Suprapubic skin (tissue), 4 donors: Measurements from ENCODE around the gene UBR3. TPM values are rescaled to one million over a fixed set of nuclear protein-coding genes. Genes with fewer than 3 reads are reported as not detected.
A peak's percentile ranks its signal among the peaks of the same experiment; 100 is the strongest.

Experiments used
- DNase-seq, 2 donors: peaks; one replicate each; pipeline ENCODE4 v3.0.0-alpha.2; 2019; ENCODE audit warnings: low spot score in 2 of 2
- H3K27ac ChIP-seq: fragments of 200-600 bp; sonication (generic); one replicate; pipeline ENCODE4 v1.5.1; 2019
- H3K27me3 ChIP-seq: fragments of 200-600 bp; sonication (generic); one replicate; pipeline ENCODE4 v1.5.1; 2019
- H3K36me3 ChIP-seq: fragments of 200-600 bp; sonication (generic); one replicate; pipeline ENCODE4 v1.5.1; 2019
- H3K4me1 ChIP-seq: fragments of 200-600 bp; sonication (generic); one replicate; pipeline ENCODE4 v1.5.1; 2019
- H3K4me3 ChIP-seq: fragments of 200-600 bp; sonication (generic); one replicate; pipeline ENCODE4 v1.5.1; 2019; ENCODE audit warnings: mild to moderate bottlenecking
- H3K9me3 ChIP-seq: fragments of 200-600 bp; sonication (generic); one replicate; pipeline ENCODE4 v1.5.1; 2019
- CTCF ChIP-seq, 2 donors: fragments of 200-600 bp in 1 of 2; fragments of 450-650 bp in 1 of 2; sonication (generic) in 1 of 2; IDR thresholded peaks; one replicate each; pipeline ENCODE4 v1.5.1; 2016 to 2019; ENCODE audit warnings: antibody characterized with exemption in 2 of 2, mild to moderate bottlenecking in 1 of 2, moderate library complexity in 1 of 2
- EP300 ChIP-seq: sonication (generic); formaldehyde crosslinking; IDR thresholded peaks from one replicate; pipeline ENCODE4 v1.6.1; 2017; ENCODE audit warnings: antibody characterized with exemption
- POLR2A ChIP-seq, 2 donors: fragments of 450-650 bp; IDR thresholded peaks; one replicate each; pipeline ENCODE4 v1.6.1; 2017; ENCODE audit warnings: antibody characterized with exemption in 2 of 2, mild to moderate bottlenecking in 2 of 2, moderate library complexity in 2 of 2
- POLR2AphosphoS5 ChIP-seq, 3 donors: sonication (generic); formaldehyde crosslinking; IDR thresholded peaks; one replicate each; pipeline ENCODE4 v1.6.1; 2017; ENCODE audit warnings: antibody characterized with exemption in 3 of 3
- WGBS: methylation state at CpG from one replicate; pipeline ENCODE4 v1.1.5; 2018; 5-methylcytosine and 5-hydroxymethylcytosine counted together
- total RNA-seq, 4 donors: library from RNA; depleted of rRNA; stranded (reverse); fragments of >200 nt; gene quantifications; one replicate each; pipeline ENCODE4 v1.1.0, GENCODE V29; 2016

UBR3 gene
- total RNA-seq, 4 donors from 2014 or later = 41.9 to 140 (median 60.4) TPM

GRCh38 chr2:169824373-169825333 lies 2.6 kb upstream of the UBR3 start, which contains the start of gene METTL5:
METTL5 (minus strand) TSS chr2:169824905; CDS start chr2:169824597, 308 bp downstream.
- Histone ChIP-seq H3K4me1 (peaks cover 44% of the 10 kb centered on the region), H3K9me3 (no peaks in the 10 kb centered on the region), H3K4me3 (peak within 1 kb of the TSS; percentile 87), H3K27me3 (no peaks in the 10 kb centered on the region), H3K36me3 (peaks cover 6% of the 10 kb centered on the region), H3K27ac (peak within 1 kb of the TSS; percentile 85)
- peak in 1 of 2 donors; percentile 35 for TF ChIP-seq POLR2A (IDR thresholded peaks at IDR 0.05)
- no peak for TF ChIP-seq POLR2AphosphoS5 (IDR thresholded peaks at IDR 0.05)
- TF ChIP-seq CTCF (IDR thresholded peaks at IDR 0.05) = peak; percentile 78 to 99
- TF ChIP-seq EP300 = no peak
- 1% methylated on average over 50 of the region's 61 CpGs for WGBS
- peak; percentile 83 to 88 for DNase-seq

- 1% methylated on average over 13 of the region's 13 CpGs for WGBS
- H3K9me3 ChIP-seq = no peaks in the 10 kb centered on the region
- no peaks in the 10 kb centered on the region for H3K27me3 ChIP-seq
- H3K36me3 ChIP-seq = no peaks in the 10 kb centered on the region
- H3K4me1 ChIP-seq = peaks cover 54% of the 10 kb centered on the region
- DNase-seq = peak in 1 of 2 donors; percentile 65
- H3K4me3 ChIP-seq = peak overlapping the region; percentile 95
- H3K27ac ChIP-seq = peak overlapping the region; percentile 94
- TF ChIP-seq POLR2A (IDR thresholded peaks at IDR 0.05) (no peak), CTCF (IDR thresholded peaks at IDR 0.05) (no peak), POLR2AphosphoS5 (IDR thresholded peaks at IDR 0.05) (no peak), EP300 (no peak)
These were observed 1.0 kb downstream of the UBR3 start for GRCh38 chr2:169828141-169828811.

- Histone ChIP-seq H3K4me3 (no peak overlapping the region), H3K36me3 (no peaks in the 10 kb centered on the region), H3K9me3 (no peaks in the 10 kb centered on the region), H3K27ac (no peak overlapping the region), H3K4me1 (peaks cover 30% of the 10 kb centered on the region), H3K27me3 (no peaks in the 10 kb centered on the region)
- WGBS = 76% methylated on average over 1 of the region's 1 CpG
- TF ChIP-seq CTCF (IDR thresholded peaks at IDR 0.05) = no peak
- TF ChIP-seq POLR2A (IDR thresholded peaks at IDR 0.05) = no peak
- TF ChIP-seq EP300 = no peak
- no peak for TF ChIP-seq POLR2AphosphoS5 (IDR thresholded peaks at IDR 0.05)
- DNase-seq = no peak
These were observed 7.1 kb downstream of the UBR3 start for GRCh38 chr2:169834401-169834800.

- no peak for TF ChIP-seq CTCF (IDR thresholded peaks at IDR 0.05)
- TF ChIP-seq EP300 = no peak
- TF ChIP-seq POLR2A (IDR thresholded peaks at IDR 0.05) = no peak
- no peak for TF ChIP-seq POLR2AphosphoS5 (IDR thresholded peaks at IDR 0.05)
- no peaks in the 10 kb centered on the region for H3K9me3 ChIP-seq
- no peaks in the 10 kb centered on the region for H3K36me3 ChIP-seq
- no peak for DNase-seq
- H3K4me1 ChIP-seq = peaks cover 10% of the 10 kb centered on the region
- no peak overlapping the region for H3K4me3 ChIP-seq
- WGBS = 91% methylated on average over 2 of the region's 2 CpGs
- H3K27me3 ChIP-seq = no peaks in the 10 kb centered on the region
- no peak overlapping the region for H3K27ac ChIP-seq
These were observed 11.7 kb downstream of the UBR3 start for GRCh38 chr2:169838743-169839489.
